HG02870 (cell line): Measurements from ENCODE around the gene WNT2.
A peak's percentile ranks its signal among the peaks of the same experiment; 100 is the strongest.

Source experiments
- ATAC-seq: cut with Tn5 transposase; IDR thresholded peaks from one replicate; pipeline ENCODE4 v1.9.1; 2021; ENCODE audit warnings: mild to moderate bottlenecking, moderate library complexity; ENCODE audit not compliant: unreplicated experiment

WNT2 gene

GRCh38 chr7:117322741-117323304, at the start of gene WNT2:
Gene WNT2 (minus strand): TSS chr7:117323058. CDS start chr7:117322989, 69 bp downstream.
- no peak for ATAC-seq

GRCh38 chr7:117372073-117372472, 49.2 kb upstream of the WNT2 start:
- ATAC-seq, result no peak

GRCh38 chr7:117364339-117365080, 41.7 kb upstream of the WNT2 start:
- ATAC-seq, result no peak

GRCh38 chr7:117362294-117362888, 39.5 kb upstream of the WNT2 start:
- no peak for ATAC-seq

GRCh38 chr7:117350027-117350426, 27.2 kb upstream of the WNT2 start:
- ATAC-seq, result no peak

- ATAC-seq, result no peak
Measured at GRCh38 chr7:117349570-117349969, 26.7 kb upstream of the WNT2 start.

- ATAC-seq, result peak; percentile 94
Measured at GRCh38 chr7:117347962-117348672, 25.3 kb upstream of the WNT2 start.

GRCh38 chr7:117347480-117347879, 24.6 kb upstream of the WNT2 start:
- ATAC-seq, result peak; percentile 15

GRCh38 chr7:117346161-117346560, 23.3 kb upstream of the WNT2 start:
- no peak for ATAC-seq

GRCh38 chr7:117338020-117338419, 15.2 kb upstream of the WNT2 start:
- ATAC-seq, result no peak

GRCh38 chr7:117333168-117333567, 10.3 kb upstream of the WNT2 start:
- no peak for ATAC-seq

GRCh38 chr7:117332031-117332430, 9.2 kb upstream of the WNT2 start:
- ATAC-seq, result no peak

- no peak for ATAC-seq
Measured at GRCh38 chr7:117325836-117326235, 3.0 kb upstream of the WNT2 start.

- ATAC-seq, result no peak
Measured at GRCh38 chr7:117324960-117325359, 2.1 kb upstream of the WNT2 start.

- ATAC-seq, result no peak
Measured at GRCh38 chr7:117323851-117324711, 1.2 kb upstream of the WNT2 start.

GRCh38 chr7:117323305-117323850, 520 bp upstream of the WNT2 start:
- ATAC-seq, result no peak

- no peak for ATAC-seq
Measured at GRCh38 chr7:117320523-117320922, 2.3 kb downstream of the WNT2 start.

- no peak for ATAC-seq
Measured at GRCh38 chr7:117319181-117319580, 3.7 kb downstream of the WNT2 start.

GRCh38 chr7:117313582-117313981, 9.3 kb downstream of the WNT2 start:
- no peak for ATAC-seq
